NCI-H128 (cell line): ENCODE results near the gene CLEC16A.

Source experiments
- DNase-seq: peaks from one replicate; lab custom pipeline; 2025; ENCODE audit not compliant: unreplicated experiment; lab: John Stamatoyannopoulos, UW

Gene CLEC16A

DNA sequence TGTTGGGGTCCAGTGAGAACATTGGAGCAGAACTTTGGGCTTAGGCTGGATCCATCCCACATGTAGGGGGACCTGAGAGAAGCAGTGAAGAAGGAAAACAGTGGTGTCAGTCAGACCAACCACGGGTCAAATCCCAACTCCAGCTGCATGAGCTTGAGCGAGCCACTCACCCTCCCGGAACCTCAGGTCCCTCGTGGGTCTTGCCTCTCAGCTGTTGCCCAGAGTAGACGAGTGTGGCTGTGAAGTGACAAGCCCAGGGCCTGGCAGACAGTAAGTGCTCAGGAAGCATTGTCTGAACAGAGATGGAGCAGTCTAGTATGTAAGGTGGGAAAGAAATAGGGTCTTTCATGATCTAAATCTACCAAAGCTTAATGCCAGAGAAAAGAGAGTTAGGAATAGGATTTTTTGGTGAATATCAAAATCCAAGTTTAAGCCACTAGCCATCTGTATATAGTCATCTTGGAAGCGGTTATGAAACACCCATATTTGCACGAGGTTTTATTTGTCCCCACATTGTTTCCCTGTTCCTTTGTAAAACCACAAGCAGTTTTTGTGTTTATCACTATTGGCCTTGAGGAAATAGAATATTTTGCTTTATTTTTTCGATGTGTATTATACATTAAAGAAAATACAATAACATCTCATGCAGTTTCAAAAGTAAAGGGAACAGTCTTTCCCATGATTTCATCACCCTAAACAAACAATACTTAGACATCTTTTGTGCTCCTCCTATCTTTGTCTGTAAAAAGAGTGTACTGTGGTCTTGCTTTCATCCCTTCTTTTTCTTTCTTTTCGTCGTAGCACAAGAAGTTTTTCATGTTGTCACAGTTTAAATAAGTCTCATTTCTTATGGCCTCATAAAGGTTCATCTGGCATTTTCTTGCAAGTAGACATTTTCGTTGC, 112.0 kb downstream of the CLEC16A start:
- no peak for DNase-seq

GRCh38 chr16:11056993-11057649, 112.8 kb downstream of the CLEC16A start:
- DNase-seq: no peak

DNA sequence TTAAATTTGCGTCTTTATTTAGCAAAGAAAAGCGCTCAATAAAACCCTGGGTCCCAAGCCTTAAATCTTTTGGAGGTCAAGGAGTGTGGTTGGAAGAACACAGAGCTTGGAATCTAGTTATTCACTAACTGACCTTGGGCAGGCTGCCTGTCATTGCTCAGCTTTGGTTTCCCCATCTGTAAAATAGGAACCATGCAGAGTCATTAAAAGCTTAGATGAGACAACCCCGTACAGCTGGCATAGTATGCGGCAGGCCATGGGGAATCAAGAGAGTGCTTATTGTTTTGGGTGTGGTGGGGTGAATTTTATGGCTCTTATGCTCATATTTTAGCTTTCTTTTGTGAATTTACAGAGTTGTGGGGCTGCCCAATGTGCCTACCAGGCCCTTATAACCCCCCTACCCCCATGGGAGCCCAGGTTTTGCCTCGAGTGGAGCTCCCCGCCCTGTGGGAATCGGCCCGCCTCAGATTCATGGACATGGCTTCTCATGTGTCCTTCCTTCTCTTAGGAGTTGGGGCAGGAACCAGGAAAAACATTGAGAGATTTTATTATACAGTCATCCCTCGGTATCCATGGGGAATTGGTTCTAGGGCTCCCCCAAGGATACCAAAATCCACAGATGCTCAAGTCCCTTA, 113.5 kb downstream of the CLEC16A start:
- DNase-seq: no peak

GRCh38 chr16:11058832-11059231, 114.5 kb downstream of the CLEC16A start:
- DNase-seq: no peak

DNA sequence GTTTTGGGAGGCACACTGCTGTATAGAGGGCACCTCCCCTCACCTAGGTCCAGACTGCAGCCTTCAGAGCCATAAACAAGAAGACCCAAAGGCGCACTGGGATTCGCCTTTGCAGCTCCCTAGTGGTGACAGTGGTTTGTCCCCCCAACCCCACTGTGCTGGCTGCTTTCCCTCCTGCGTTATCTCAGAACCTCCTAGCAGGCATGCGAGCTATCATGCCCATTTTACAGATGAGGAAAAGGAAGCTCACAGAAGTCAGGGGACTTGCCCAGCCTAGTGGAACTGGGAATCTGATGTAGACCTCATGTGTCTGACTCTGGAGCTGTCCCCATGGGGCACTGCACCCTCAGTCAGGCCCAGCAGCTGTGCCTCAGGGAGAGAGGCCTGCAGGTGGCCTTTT, 115.2 kb downstream of the CLEC16A start:
- no peak for DNase-seq

- no peak for DNase-seq
Measured at GRCh38 chr16:11060364-11060763, 116.0 kb downstream of the CLEC16A start.

GRCh38 chr16:11060842-11061241, 116.5 kb downstream of the CLEC16A start:
- DNase-seq: no peak

- no peak for DNase-seq
Measured at GRCh38 chr16:11061629-11062270, 117.4 kb downstream of the CLEC16A start.

DNA sequence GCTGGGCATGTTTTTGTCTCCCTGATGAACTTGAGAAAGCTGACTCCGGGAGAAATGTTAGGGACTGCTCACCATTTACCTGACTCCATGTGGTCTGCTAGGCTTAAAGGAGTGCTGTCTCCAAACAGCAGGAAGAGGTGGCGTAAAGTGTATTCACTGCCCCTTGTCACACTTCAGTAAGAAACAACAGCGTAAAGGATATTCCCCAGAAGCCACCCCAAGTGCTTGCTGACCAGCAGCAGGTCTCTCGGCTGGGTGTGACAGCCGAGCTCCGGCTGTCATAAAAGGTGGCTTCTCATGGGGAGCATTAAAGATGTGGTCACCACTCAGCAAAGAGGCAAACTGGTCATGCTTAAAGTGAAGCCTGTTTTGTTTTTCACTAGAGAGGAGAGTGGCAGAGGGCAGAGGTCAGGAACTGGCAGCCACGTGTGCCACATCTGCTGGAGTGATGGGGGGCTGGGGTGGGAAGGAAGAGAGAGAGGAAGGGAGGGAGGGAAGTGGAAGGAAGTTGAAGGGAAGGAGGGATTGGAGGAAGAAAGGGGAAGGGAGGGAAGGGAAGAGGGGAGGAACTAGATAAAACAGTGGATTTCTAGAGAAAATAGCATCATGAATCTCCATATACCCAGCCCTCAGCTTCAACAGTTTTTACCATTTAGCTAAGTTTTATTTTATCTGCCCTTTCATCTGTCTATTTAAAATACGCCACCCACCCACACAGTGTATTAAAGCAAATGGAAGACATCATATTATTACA, 119.3 kb downstream of the CLEC16A start:
- DNase-seq: no peak

- DNase-seq: no peak
Measured at GRCh38 chr16:11064202-11064540, 119.8 kb downstream of the CLEC16A start.

DNA sequence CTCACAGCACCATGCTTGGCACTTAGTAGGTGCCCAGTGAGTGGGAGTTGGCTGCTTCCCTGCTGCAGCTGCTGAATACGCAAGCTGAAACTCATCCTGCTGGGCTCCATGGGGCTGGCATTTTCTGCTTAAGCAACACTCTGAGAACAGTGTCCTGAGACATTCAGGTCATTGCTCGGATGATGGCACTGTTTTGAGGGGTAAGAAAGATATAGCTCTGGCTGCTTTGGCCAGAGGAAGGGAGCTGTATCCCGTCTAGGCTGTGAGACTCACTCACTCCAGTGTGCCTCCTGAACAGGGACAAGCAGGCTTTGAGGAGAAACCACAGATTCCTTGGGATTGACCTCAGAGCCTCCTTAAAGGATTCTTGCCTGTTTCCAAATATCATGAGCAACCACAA, 120.5 kb downstream of the CLEC16A start:
- no peak for DNase-seq

DNA sequence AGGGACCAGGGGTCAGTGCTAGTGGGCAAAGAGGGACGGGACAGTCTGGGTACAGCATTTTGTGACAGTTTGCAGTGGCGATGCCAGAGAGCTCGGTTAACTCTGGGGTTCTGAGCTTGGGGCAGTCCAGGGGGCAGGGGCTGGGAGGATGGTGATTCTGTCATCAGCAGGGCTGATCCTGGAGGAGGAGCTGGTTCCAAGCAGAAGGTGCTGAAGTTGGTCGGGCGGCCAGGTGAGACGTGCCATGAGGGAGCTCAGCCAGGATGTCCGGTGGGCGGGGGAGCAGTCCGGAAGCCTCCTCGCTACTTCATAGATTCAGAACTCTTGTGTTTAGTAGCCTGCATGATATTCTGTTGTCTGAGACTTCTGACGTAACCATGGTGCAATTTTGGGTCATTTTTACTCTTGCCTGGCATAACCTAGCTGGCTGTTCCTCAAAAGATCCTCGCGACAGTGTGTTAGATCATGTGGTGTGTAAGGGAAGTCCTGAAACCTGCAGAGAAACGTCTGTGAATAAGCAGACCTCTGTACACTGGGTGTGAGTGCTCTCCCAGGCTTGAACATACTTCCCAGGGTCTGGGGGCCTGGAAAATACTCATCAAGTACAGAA, 122.0 kb downstream of the CLEC16A start:
- no peak for DNase-seq

- DNase-seq: no peak
Measured at GRCh38 chr16:11067266-11067665, 122.9 kb downstream of the CLEC16A start.

- DNase-seq: no peak
Measured at GRCh38 chr16:11067697-11068141, 123.4 kb downstream of the CLEC16A start.

DNA sequence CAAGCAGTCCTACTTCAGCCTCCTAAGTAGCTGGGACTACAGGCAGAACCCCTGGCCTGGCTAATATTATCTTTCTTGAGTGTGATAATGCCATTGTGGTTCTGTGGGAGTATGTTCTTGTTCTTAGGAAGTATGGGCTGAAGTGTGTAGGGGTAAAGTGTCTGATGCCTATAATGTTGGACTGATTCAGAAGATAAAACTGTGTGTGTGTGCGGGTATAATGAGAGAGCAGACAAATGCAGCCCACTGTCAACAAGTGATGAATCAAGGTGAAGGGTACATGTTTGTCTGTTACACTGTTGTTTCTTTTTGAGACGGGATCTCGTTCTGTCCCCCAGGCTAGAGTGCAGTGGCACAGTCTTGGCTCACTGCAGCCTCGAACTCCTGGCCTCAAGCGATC, 127.5 kb downstream of the CLEC16A start:
- no peak for DNase-seq

- no peak for DNase-seq
Measured at GRCh38 chr16:11072420-11073153, 128.2 kb downstream of the CLEC16A start.

- DNase-seq: no peak
Measured at GRCh38 chr16:11073407-11073999, 129.1 kb downstream of the CLEC16A start.

DNA sequence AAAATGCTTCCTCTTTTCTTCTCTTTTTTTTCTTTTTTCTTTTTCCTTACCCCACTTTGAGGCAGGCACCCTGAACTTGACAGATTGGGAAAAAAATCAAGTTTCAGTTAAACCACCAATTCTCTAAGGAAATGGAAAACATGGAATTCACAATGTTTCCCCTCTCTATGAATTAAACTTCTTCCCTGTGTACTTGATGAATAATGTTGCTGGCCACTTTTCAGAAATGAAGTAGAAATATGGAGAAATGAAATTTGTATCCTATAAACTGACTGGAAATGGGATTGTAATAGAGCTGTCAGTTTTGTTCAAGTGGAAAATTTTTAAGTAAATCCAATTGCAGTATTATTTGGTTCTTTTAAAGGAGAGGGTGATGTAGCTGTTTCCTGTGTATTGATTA, 129.8 kb downstream of the CLEC16A start:
- DNase-seq: no peak

DNA sequence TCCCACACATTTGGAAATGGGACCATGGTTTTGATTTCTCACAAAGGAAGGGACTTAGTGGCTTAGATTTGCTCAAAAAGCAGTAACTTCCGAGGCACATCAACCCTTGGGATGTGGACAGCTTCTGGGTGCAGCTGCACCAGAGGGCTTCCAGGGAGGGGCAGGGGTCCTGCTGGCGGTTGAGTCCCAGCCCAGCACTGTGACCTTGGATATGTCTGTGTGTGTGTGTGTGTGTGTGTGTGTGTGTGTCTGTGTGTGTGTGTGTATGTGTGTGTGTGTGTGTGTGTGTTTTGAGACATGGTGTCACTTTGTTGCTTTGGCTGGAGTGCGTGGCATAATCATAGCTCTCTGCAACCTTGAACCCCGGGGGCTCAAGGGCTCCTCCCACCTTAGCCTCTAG, 130.8 kb downstream of the CLEC16A start:
- no peak for DNase-seq
